Effector CD8-positive, alpha-beta T cell (primary cell): ENCODE data around the gene ITGA1.
"Not testable (repeated sequence)": the region's sequence is repeated elsewhere in the genome, so short reads cannot be mapped to it uniquely, and the experiment has no call there.

Experiments
- DNase-seq: peaks from one replicate; lab custom pipeline; 2025; lab: John Stamatoyannopoulos, UW

Gene ITGA1

DNA sequence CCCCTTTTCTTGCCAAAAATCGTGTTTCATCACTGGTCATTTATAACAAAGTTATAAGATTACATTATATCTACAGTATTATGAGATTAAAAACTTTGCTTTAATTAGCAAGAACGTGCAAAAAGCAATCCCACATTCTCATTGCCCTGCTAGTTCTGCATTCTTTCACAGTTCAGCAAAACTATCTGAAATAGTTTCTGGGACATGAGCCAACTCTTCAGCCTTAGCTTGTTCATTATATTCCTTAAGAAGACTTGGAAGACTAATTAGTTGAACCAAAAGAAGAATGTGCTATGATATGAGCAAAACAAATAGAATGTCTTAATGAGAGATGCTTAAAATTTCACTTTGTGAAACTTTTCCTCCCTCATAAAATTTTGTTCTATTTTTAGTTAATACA, 76.7 kb downstream of the ITGA1 start:
- DNase-seq: no peak

DNA sequence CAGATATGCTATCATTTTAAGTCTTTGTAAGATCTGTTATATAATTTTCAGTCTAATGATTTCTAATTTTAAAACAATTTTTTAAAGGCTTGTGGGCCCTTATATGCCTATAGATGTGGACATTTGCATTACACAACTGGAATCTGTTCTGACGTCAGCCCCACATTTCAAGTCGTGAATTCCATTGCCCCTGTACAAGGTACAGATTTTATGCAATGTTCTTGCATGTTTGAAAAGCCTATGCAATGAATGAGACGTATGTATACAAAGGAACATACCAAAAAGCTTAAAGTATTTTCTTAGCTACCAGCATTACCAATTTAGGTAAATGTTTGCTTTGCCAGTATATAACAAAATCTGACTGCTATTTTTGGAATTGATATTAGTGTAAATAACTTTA, 77.2 kb downstream of the ITGA1 start:
- DNase-seq: no peak

DNA sequence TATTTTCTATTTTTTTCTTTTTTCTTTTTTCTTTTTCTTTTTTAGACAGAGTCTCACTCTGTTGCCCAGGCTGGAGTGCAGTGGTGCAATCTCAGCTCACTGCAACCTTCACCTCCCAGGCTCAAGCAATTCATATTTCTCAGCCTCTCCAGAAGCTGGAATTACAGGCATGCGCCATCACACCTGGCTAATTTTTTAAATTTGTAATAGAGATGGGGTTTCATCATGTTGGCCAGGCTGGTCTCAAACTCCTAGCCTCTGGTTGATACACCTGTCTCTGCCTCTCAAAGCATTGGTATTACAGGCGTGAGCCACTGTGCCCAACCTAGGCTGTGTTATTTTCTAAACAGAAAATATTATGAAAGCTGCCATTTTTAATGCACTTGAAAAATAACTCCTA, 78.3 kb downstream of the ITGA1 start:
- DNase-seq: not testable (repeated sequence)

- DNase-seq: no peak
Measured at GRCh38 chr5:52867809-52868208, 80.1 kb downstream of the ITGA1 start.

DNA sequence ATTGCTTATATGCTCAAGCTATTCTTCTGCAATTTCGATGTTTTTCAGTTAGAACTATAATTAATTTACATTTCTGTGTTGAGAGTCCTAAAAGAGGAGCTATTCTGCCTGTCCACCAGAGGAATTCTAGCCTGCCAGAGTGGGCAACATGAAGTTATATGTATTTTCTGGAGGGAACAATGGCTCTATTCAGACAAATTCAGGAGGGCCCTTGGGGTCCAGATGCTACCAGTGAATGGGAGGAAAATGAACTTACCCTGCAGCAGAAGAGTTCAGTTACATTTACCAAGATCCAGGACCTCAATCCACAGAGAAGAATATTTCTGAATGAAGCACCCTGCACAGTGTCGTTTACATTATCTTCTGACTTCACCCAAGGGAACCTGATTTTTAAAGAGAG, 80.7 kb downstream of the ITGA1 start:
- DNase-seq: no peak

DNA sequence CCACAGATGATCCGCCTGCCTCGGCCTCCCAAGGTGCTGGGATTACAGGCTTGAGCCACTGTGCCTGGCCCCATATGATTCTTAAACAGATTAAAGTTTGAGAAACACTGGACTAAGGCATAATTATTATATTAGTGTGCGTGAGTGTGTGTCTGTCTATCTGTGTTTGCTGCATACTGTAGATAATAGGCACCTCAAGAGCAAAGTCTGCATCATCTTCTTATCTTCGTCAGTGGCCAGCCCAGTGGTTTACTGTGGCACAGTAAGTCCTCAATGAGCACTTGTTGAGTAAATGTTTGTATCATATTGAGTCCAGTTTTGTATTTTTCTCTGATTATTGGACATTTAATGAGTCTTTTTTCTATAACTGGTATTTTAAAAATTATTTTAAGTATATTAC, 81.7 kb downstream of the ITGA1 start:
- DNase-seq: no peak

DNA sequence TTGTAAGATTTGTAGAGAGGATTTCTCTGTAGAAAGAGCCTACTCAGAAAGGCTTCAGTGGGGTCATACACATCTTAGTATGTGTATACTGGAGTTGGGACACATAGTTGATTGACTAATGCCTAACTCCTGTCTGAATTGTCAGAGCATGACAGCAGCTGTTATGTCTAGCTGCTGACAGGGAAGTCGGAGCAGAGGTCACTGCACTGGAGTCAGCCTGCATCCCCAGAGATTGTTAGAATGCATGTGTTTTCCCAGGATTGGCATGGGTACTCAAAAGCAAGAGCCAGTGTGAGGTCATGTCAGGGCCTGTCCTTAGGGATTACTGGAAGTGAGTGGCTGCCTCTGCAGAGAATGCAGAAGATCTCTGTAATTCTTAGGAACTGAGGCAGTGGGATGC, 82.7 kb downstream of the ITGA1 start:
- no peak for DNase-seq

DNA sequence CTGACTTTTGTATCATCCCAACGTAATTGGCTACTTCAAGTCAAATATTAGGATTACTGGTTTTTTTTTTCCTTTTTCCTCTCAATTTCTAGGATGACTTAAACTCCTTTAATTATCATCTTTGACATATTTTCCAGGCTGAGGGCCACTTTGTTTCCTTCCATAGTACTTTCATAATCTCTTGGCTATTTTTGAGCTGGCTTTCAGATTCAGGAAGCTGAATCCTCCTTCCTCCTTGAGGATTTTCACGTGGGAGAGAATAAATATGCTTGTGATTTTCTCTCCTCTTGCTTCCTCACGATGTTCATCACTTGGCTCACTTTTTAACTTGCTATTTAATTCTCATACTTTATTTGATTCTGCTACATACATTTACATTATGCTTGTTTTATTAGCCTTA, 88.1 kb downstream of the ITGA1 start:
- no peak for DNase-seq

DNA sequence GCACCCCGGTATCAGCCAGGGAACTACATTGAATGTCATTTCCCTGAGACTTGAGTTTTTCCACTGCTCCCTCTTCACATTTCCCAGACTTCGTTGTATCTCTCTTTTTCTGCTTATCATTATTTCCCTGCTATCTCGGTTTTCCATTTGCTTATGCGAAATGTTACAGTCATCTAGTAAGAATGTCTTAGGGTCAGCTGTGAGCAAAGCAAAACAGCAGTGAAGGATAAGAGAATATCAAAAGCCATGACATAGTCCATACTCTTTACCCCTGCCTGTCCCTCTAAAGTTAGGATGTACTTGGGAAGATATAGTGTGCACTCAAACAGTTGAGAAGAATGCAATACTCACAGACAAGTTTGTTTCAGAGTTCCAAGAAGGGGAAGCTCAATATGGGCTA, 88.7 kb downstream of the ITGA1 start:
- DNase-seq: no peak

GRCh38 chr5:52878656-52879055, 90.9 kb downstream of the ITGA1 start:
- DNase-seq: no peak

DNA sequence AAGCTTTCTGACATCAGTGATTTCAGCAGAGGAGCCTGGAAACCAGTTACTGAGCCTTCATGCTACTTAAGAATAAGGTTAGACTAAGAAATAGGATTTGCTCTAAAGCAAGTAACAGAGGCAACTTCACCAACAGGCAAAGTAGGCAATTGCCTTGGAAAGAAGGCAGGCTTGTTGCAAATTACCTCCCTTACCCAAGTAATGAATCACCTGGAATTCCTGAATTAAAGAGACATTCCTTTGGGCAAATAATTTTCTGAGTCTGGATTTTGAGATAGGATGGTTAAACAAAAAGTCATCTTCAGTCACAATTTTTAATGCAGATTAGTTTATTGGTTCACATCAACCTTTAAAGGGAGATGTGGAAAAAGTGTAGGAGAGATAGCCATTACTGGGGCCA, 92.8 kb downstream of the ITGA1 start:
- no peak for DNase-seq

GRCh38 chr5:52881468-52881867, 93.8 kb downstream of the ITGA1 start:
- no peak for DNase-seq

GRCh38 chr5:52883110-52883509, 95.4 kb downstream of the ITGA1 start:
- no peak for DNase-seq

DNA sequence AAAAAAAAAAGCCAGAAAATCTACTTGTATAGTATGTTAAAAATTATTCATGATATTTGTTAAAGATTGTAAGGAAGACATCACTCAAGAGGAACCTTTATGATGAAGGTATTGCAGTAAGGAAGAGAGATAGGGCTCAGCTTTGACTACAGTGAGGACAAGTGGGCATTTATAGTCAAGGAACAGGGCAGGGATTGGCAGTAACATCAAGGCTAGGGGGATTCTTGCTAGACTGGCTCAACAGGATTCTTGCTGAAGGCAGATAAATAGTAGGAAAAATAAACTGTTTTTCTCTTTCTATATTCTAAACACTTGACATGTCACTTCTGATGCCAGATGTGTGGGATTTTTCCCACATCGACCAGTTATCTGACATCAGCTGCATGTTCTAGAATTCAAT, 96.7 kb downstream of the ITGA1 start:
- no peak for DNase-seq

DNA sequence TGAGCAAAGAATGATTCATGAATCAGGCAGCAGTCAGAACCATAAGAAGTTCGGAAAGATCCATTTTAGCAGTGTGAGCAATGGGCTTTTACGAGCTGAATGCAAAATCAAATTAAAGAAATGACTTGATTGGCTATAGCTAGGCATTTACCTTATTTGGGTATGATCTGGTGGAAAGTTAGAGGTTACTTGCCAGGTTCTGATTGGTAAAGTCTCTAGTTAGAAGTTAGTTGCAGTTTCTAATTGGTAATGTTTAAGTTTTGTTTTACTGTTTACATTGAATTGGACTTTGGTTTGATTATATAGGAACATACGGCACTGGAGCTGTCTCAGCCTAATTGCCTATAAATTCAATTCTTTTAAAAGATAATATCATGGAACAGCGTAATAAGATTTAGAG, 97.9 kb downstream of the ITGA1 start:
- DNase-seq: no peak

DNA sequence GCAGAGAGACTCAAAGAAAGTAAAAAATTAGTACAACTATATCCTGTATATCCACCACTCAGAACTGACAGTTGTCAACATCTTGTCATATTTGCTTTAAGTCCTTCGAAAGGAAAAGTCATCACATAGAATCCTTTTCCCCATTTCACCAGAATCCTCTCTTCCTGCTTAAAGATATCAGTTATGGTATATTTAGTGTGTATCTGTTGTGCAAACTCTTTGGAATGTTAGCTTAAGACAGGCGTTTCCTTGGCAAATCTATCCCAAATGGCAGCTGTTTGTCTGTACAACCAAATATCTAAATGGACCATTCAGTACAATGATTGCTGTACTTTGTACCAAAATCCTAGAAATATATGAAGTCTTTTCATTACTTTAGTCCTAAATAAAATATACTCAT, 98.5 kb downstream of the ITGA1 start:
- DNase-seq: no peak

- DNase-seq: no peak
Measured at GRCh38 chr5:52887066-52887465, 99.3 kb downstream of the ITGA1 start.

- no peak for DNase-seq
Measured at GRCh38 chr5:52888363-52888762, 100.6 kb downstream of the ITGA1 start.

DNA sequence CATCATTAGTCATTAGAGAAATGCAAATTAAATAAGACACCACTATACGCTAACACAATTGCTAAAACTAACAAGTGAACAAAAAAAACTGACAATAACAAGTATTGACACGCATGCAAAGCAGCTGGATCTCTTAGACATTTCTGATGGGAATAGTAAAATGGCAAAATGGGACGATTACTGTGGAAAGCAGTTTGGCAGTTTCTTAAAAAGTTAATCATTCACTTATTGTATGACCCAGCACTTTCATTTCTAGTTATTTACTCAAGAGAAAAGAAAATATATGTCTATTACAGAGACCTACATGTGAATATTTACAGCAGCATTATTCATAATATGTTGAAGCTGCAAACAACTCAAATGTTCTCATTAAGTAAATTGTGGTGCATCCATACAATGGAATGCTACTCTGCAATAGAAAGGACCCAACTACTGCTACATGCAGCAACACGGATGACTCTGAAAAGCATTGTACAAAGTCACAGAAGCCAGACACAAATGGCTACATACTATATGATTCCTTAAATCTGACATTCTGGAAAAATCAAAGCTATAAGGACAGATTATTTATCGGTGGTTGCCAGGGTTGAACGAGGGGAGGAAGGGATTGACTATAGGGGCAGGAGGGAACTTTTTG, 104.6 kb downstream of the ITGA1 start:
- DNase-seq: no peak

- DNase-seq: no peak
Measured at GRCh38 chr5:52893105-52893504, 105.4 kb downstream of the ITGA1 start.

GRCh38 chr5:52893863-52894262, 106.1 kb downstream of the ITGA1 start:
- DNase-seq: no peak

DNA sequence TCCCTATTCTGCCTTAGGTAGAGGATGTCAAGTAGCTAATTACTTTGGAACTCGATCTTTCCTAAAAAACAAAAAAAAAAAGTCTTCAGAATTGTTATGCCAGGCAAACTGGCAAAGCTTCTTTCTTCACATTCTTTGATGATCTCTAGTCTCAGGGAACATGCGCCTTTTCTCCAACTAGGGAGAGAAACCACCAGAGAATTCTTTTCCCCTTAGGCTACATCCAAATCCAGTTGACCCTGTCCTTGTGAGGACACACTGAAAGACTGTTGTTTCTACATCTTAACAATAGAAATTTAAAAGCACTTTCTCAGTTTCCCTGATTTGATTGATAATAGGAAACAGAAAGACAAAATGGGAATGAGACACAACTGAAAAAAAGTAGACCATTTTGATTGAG, 106.7 kb downstream of the ITGA1 start:
- no peak for DNase-seq

DNA sequence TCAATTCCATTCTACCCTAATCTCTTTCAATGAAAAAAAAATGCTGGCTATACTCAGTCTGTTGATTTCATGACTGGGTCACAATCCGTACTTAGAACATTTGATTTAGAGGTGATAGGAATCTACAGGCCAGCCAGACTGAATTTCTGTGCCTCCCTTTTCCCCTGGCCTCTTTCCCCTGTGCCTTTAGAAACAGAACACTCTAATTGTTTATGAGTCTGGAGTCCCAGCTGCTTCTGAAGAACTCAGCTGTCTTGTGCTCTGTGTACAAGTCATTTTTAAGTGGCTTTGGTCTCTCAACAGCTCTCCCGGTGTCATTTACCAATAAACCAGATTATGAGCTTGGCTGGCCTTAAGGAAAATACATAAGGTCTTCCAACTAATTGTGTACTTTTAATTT, 107.4 kb downstream of the ITGA1 start:
- no peak for DNase-seq

DNA sequence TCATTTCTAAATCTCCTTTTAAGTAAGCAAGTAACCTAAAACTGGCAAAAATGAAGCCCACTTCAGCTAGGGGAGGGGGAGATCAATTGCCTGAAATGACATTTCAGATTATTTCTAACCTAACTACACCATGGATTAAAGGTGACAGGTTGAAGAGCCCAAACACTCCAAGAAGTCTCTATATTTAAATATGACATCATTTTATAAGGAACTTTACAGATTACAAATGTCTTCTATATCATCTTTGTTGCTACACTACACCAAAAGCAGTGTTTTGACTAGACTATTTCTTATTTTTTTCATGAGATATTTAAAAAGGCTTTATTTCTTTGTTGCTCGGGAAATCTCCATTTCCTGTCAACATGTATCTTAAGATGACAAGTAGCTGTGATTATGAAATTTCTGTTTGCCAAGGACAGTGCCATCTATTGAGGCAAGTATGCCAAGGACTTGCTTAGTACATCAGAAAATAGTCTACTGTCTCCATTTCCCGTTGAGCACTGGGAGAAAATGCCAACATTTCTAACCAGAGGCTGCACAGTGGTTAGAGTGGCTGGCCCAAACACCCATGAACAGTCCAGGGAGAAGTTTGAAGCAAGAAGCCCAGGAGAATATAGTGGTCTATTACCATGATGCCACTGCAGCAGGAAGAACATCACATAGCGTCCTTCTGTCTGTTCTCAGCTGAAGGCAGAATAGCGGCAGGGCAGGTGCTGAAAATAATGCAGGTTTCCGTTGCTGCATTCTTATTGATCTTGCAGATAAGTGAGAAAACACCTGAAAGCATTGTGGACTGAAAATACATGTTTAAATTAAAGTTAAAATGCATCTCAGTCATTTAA, 108.1 kb downstream of the ITGA1 start:
- no peak for DNase-seq
